HepG2 (cell line): Measurements from ENCODE around the gene MEGF6. TPM values are rescaled to one million over a fixed set of nuclear protein-coding genes. Genes with fewer than 3 reads are reported as not detected.

Experiments used
- AFF4 ChIP-seq: sonication (generic); formaldehyde crosslinking; IDR thresholded peaks from 2 replicates; pipeline ENCODE4 v1.4.0; 2020; ENCODE audit warnings: missing genetic modification reagents
- ARNTL ChIP-seq: sonication (generic); formaldehyde crosslinking; IDR thresholded peaks from 2 replicates; pipeline ENCODE4 v1.4.0; 2020; ENCODE audit warnings: mild to moderate bottlenecking, missing genetic modification reagents
- CCDC6 ChIP-seq: sonication (generic); formaldehyde crosslinking; IDR thresholded peaks from 2 replicates; pipeline ENCODE4 v1.8.1; 2022; ENCODE audit warnings: mild to moderate bottlenecking, missing genetic modification reagents, moderate library complexity
- ETV6 ChIP-seq: sonication (generic); formaldehyde crosslinking; conservative IDR thresholded peaks from 2 replicates; pipeline ENCODE4 v1.4.0; 2020; ENCODE audit warnings: missing genetic modification reagents
- HOXA7 ChIP-seq: sonication (generic); formaldehyde crosslinking; IDR thresholded peaks from 2 replicates; pipeline ENCODE4 v1.8.1; 2022; ENCODE audit warnings: mild to moderate bottlenecking, missing genetic modification reagents, moderate library complexity
- MTF1 ChIP-seq: sonication (generic); formaldehyde crosslinking; IDR thresholded peaks from 2 replicates; pipeline ENCODE4 v1.5.0; 2020; ENCODE audit warnings: missing genetic modification reagents
- PCBP2 ChIP-seq: fragments of 200-400 bp; formaldehyde crosslinking; optimal IDR thresholded peaks from 2 replicates; pipeline ENCODE3; 2018; ENCODE audit warnings: low read length, low read depth; ENCODE audit not compliant: poor library complexity, severe bottlenecking
- PHF8 ChIP-seq: sonication (generic); formaldehyde crosslinking; IDR thresholded peaks from 2 replicates; pipeline ENCODE4 v1.5.0; 2020; ENCODE audit warnings: missing genetic modification reagents
- SNRNP70 ChIP-seq: fragments of 200-400 bp; formaldehyde crosslinking; IDR thresholded peaks from 2 replicates; pipeline ENCODE4 v1.6.1; 2017; ENCODE audit warnings: mild to moderate bottlenecking, low read depth, low read length, moderate library complexity
- ZBTB37 ChIP-seq: sonication (generic); formaldehyde crosslinking; IDR thresholded peaks from 2 replicates; pipeline ENCODE4 v1.4.0; 2020; ENCODE audit warnings: mild to moderate bottlenecking, missing genetic modification reagents
- ZBTB43 ChIP-seq: sonication (generic); formaldehyde crosslinking; conservative IDR thresholded peaks from 2 replicates; pipeline ENCODE4 v1.4.0; 2020; ENCODE audit warnings: missing genetic modification reagents
- ZNF280D ChIP-seq: sonication (generic); formaldehyde crosslinking; IDR thresholded peaks from 2 replicates; pipeline ENCODE4 v1.5.1; 2020; ENCODE audit warnings: mild to moderate bottlenecking, missing genetic modification reagents
- ZNF513 ChIP-seq: sonication (generic); formaldehyde crosslinking; conservative IDR thresholded peaks from 2 replicates; pipeline ENCODE4 v1.5.0; 2020; ENCODE audit warnings: missing genetic modification reagents
- ZNF770 ChIP-seq: sonication (generic); formaldehyde crosslinking; IDR thresholded peaks from 2 replicates; pipeline ENCODE4 v1.5.0; 2020; ENCODE audit warnings: mild to moderate bottlenecking, missing genetic modification reagents
- ZNF773 ChIP-seq: sonication (generic); formaldehyde crosslinking; IDR thresholded peaks from 2 replicates; pipeline ENCODE4 v1.4.0; 2020; ENCODE audit warnings: missing genetic modification reagents, borderline replicate concordance
- polyA plus RNA-seq, 8 experiments: library from polyadenylated mRNA; depleted of rRNA in 3 of 8; stranded (reverse) in 7 of 8; unstranded in 1 of 8; fragments of >200 nt; fragmentation: Illumina TruSeq in 4 of 8; extraction: Trizol in 4 of 8; gene quantifications; 2 replicates each; pipeline versions ENCODE4 v1.2.1 to v1.2.3, GENCODE V29; 2011 to 2016; ENCODE audit warnings: low read depth in 4 of 8, missing spikeins in 1 of 8, mixed read lengths in 1 of 8; ENCODE audit not compliant: insufficient read depth in 1 of 8
- total RNA-seq, 5 experiments: library from RNA; depleted of rRNA; stranded (reverse); fragments of >200 nt; fragmentation: Illumina TruSeq; extraction: Trizol; gene quantifications; 2 replicates each; pipeline ENCODE4 v1.2.3, GENCODE V29; 2016; ENCODE audit warnings: low read depth in 1 of 5

The MEGF6 gene
- total and polyA plus RNA-seq, 2 of the 13 experiments (the other 11 are each of a cell fraction or from before 2014, with no cell fraction given) = 1.9 TPM

GRCh38 chr1:3483801-3484444 lies 127.4 kb downstream of the MEGF6 start (continued):
- TF ChIP-seq ZNF280D (CRISPR knock-in tag) (no peak), ARNTL (CRISPR knock-in tag) (no peak), AFF4 (CRISPR knock-in tag) (no peak), ZNF513 (0 out of 2 replicates have a peak, but pooled peaks have one; percentile 17), HOXA7 (CRISPR knock-in tag) (no peak), MTF1 (CRISPR knock-in tag) (no peak), ZNF770 (CRISPR knock-in tag) (no peak), CCDC6 (CRISPR knock-in tag) (no peak), ETV6 (CRISPR knock-in tag) (no peak), ZBTB43 (no peak), ZNF773 (CRISPR knock-in tag) (no peak), PCBP2 (no peak), SNRNP70 (no peak), PHF8 (peak; percentile 31; the same call in 1 of the 2 replicates), ZBTB37 (CRISPR knock-in tag) (no peak)
